ENCODE results near the gene CERKL. TPM values are rescaled to one million over a fixed set of nuclear protein-coding genes. Genes with fewer than 3 reads are reported as not detected.

Gene CERKL
- 0.09 TPM in 1 of 2 replicates, not detected in the other for total RNA-seq

GRCh38 chr2:181656450-181657291, at the start of gene CERKL:
TSS of gene CERKL (minus strand) at chr2:181657105. CDS start at chr2:181657006, 99 bp downstream.

GRCh38 chr2:181680055-181680936, 23.4 kb upstream of the CERKL start, which contains the start of gene NEUROD1:
TSS of gene NEUROD1 (minus strand) at chr2:181680517. CDS start at chr2:181678860, 1,657 bp downstream.

Other genes with a start within 250 kb of the CERKL start
- 46.3 and 84.8 TPM in 2 replicates for gene ITGA4, start 199.7 kb downstream of the CERKL start, total RNA-seq
- not detected in 2 replicates for gene NEUROD1, start 23.4 kb upstream of the CERKL start, total RNA-seq
- 145 and 193 TPM in 2 replicates for gene ITPRID2, start 234.6 kb upstream of the CERKL start, total RNA-seq

Measured in bronchial smooth muscle cell (primary cell).